Measurements from ENCODE around the gene OR2W3.

GRCh38 chr1:247905181-247905580 is 9.8 kb downstream of the OR2W3 start:
- TF ChIP-seq POLR2A (IDR thresholded peaks at IDR 0.05; ENCODE audit: borderline replicate concordance, extremely low read depth, insufficient read depth, insufficient read length) (no peak), CTCF (IDR thresholded peaks at IDR 0.05 in 2 of 3, conservative IDR thresholded peaks at IDR 0.05 in 1 of 3; ENCODE audit: borderline replicate concordance in 1 of 3, insufficient read depth in 1 of 3, low read depth in 2 of 3, low read length in 2 of 3) (no peak), POLR2AphosphoS5 (IDR thresholded peaks at IDR 0.05; ENCODE audit: low read depth, low read length) (no peak), ZNF274 (IDR thresholded peaks at IDR 0.05; ENCODE audit: low read depth, low read length) (no peak), SP1 (IDR thresholded peaks at IDR 0.05; ENCODE audit: low read depth) (no peak), EZH2 (IDR thresholded peaks at IDR 0.05) (no peak), RAD21 (IDR thresholded peaks at IDR 0.05; ENCODE audit: low read depth) (no peak), MAX (IDR thresholded peaks at IDR 0.05) (no peak), SIN3A (IDR thresholded peaks at IDR 0.05; ENCODE audit: low read depth) (no peak), EZH2phosphoT487 (IDR thresholded peaks at IDR 0.05; ENCODE audit: borderline replicate concordance) (no peak), FOSL1 (IDR thresholded peaks at IDR 0.05; ENCODE audit: low read depth) (no peak), ATF3 (IDR thresholded peaks at IDR 0.05) (no peak), YY1 (IDR thresholded peaks at IDR 0.05; ENCODE audit: extremely low read depth, insufficient replicate concordance, low read depth, low read length) (no peak)

Data from HCT116 (cell line).